ENCODE measurements around the gene OR10P1. TPM values are rescaled to one million over a fixed set of nuclear protein-coding genes. Genes with fewer than 3 reads are reported as not detected.

Gene OR10P1
- total and polyA plus RNA-seq, 4 donors: not detected

DNA sequence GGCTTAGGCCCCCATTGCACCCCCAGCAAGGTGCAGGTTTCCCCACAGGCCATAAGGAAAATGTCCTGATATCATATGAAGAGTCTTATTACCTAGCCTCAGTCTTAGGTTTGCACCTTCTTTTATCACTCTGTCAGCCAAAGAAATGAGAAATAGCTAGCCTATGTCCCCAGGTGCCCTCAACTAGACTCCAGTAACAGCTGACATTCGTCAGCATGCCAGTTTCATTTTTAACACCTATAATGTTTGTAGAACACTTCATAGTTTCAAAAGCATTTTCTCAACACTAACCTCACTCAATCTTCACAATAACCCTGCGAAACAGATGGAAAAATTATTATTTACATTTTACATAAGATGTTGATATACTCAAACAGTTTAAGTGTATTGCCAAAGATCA is 24.0 kb upstream of the OR10P1 start:
- WGBS, 2 donors: 36 to 72% methylated on average over 2 of the region's 2 CpGs
- Histone ChIP-seq H3K9ac (ENCODE audit: insufficient read depth in 1 of 2, low read length in 2 of 2) (no peak overlapping the region), H3K4me3 (no peak overlapping the region), H3K4me1 (ENCODE audit: control insufficient read depth in 5 of 5, insufficient read depth in 5 of 5, low read length in 5 of 5) (peaks cover 0 to 3% (median 0%) of the 10 kb centered on the region in 5 donors), H3K9me3 (ENCODE audit: control insufficient read depth in 4 of 4, insufficient read depth in 3 of 4, low read length in 3 of 4) (peaks cover 0 to 10% (median 8%) of the 10 kb centered on the region in 4 donors), H3K27ac (ENCODE audit: low read depth in 1 of 2, low read length in 1 of 2) (no peak overlapping the region), H3K27me3 (ENCODE audit: control insufficient read depth in 3 of 3, insufficient read depth in 3 of 3, low read length in 2 of 3) (no peaks in the 10 kb centered on the region), H3K36me3 (ENCODE audit: control insufficient read depth in 4 of 4, insufficient read depth in 4 of 4, low read length in 4 of 4) (no peaks in the 10 kb centered on the region)
- ATAC-seq (ENCODE audit: insufficient read depth, low FRiP score): no peak
- peak in 2 of 3 donors; percentile 34 to 47 for DNase-seq
- TF ChIP-seq, protein P1, sequence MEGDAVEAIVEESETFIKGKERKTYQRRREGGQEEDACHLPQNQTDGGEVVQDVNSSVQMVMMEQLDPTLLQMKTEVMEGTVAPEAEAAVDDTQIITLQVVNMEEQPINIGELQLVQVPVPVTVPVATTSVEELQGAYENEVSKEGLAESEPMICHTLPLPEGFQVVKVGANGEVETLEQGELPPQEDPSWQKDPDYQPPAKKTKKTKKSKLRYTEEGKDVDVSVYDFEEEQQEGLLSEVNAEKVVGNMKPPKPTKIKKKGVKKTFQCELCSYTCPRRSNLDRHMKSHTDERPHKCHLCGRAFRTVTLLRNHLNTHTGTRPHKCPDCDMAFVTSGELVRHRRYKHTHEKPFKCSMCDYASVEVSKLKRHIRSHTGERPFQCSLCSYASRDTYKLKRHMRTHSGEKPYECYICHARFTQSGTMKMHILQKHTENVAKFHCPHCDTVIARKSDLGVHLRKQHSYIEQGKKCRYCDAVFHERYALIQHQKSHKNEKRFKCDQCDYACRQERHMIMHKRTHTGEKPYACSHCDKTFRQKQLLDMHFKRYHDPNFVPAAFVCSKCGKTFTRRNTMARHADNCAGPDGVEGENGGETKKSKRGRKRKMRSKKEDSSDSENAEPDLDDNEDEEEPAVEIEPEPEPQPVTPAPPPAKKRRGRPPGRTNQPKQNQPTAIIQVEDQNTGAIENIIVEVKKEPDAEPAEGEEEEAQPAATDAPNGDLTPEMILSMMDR (IDR thresholded peaks at IDR 0.05; ENCODE audit: control extremely low read depth, extremely low read depth): no peak

DNA sequence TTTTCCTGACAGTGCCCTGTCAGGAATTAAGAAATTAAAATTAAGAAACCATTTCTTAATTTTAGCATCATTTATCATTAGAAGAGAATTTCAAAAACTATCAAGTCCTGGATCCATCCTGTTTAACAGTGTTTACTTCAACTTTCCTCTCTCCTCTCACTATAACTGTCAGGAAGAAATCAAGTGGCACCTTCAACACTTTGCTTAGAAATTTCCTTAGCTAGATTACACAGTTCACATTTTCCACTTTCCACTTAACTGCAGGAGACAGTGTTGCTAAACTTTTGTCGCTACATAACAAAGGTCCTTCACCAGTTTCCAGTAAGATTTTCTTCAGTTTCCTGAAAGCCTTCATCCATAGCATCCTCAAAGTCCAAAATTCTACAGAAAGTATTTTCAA is 21.9 kb upstream of the OR10P1 start:
- DNase-seq: no peak
- H3K27ac ChIP-seq (ENCODE audit: low read depth in 1 of 2, low read length in 1 of 2): no peak overlapping the region
- peaks cover 0 to 3% (median 0%) of the 10 kb centered on the region in 5 donors for H3K4me1 ChIP-seq (ENCODE audit: control insufficient read depth in 5 of 5, insufficient read depth in 5 of 5, low read length in 5 of 5)
- no peaks in the 10 kb centered on the region for H3K27me3 ChIP-seq (ENCODE audit: control insufficient read depth in 3 of 3, insufficient read depth in 3 of 3, low read length in 2 of 3)
- TF ChIP-seq, protein P1 (IDR thresholded peaks at IDR 0.05; ENCODE audit: control extremely low read depth, extremely low read depth): no peak
- H3K9ac ChIP-seq (ENCODE audit: insufficient read depth in 1 of 2, low read length in 2 of 2): no peak overlapping the region
- H3K4me3 ChIP-seq: no peak overlapping the region
- no peak for ATAC-seq (ENCODE audit: insufficient read depth, low FRiP score)
- WGBS, 2 donors: 83 to 98% methylated on average over 1 of the region's 1 CpG
- no peaks in the 10 kb centered on the region for H3K36me3 ChIP-seq (ENCODE audit: control insufficient read depth in 4 of 4, insufficient read depth in 4 of 4, low read length in 4 of 4)
- peaks cover 0 to 10% (median 8%) of the 10 kb centered on the region in 4 donors for H3K9me3 ChIP-seq (ENCODE audit: control insufficient read depth in 4 of 4, insufficient read depth in 3 of 4, low read length in 3 of 4)

GRCh38 chr12:55619354-55620138 is 17.1 kb upstream of the OR10P1 start:
- H3K4me3 ChIP-seq: no peak overlapping the region
- no peak overlapping the region for H3K27ac ChIP-seq (ENCODE audit: low read depth in 1 of 2, low read length in 1 of 2)
- H3K36me3 ChIP-seq (ENCODE audit: control insufficient read depth in 4 of 4, insufficient read depth in 4 of 4, low read length in 4 of 4): no peaks in the 10 kb centered on the region
- peaks cover 0 to 10% (median 7%) of the 10 kb centered on the region in 4 donors for H3K9me3 ChIP-seq (ENCODE audit: control insufficient read depth in 4 of 4, insufficient read depth in 3 of 4, low read length in 3 of 4)
- no peaks in the 10 kb centered on the region for H3K4me1 ChIP-seq (ENCODE audit: control insufficient read depth in 5 of 5, insufficient read depth in 5 of 5, low read length in 5 of 5)
- DNase-seq (peak; percentile 73 to 95 (median 95)), ATAC-seq (ENCODE audit: insufficient read depth, low FRiP score) (peak; percentile 88)
- 5 to 6% methylated on average over 6 of the region's 6 CpGs for WGBS, 2 donors
- H3K27me3 ChIP-seq (ENCODE audit: control insufficient read depth in 3 of 3, insufficient read depth in 3 of 3, low read length in 2 of 3): peaks cover 0 to 2% (median 0%) of the 10 kb centered on the region in 3 donors
- no peak overlapping the region for H3K9ac ChIP-seq (ENCODE audit: insufficient read depth in 1 of 2, low read length in 2 of 2)
- TF ChIP-seq, protein P1 (IDR thresholded peaks at IDR 0.05; ENCODE audit: control extremely low read depth, extremely low read depth): peak; percentile 81

All from lung (tissue), 12 donors.